Neuron (in vitro differentiated cells): ENCODE results near the gene MARF1.

ENCODE experiments used
- H2AFZ ChIP-seq: one replicate; pipeline ENCODE4 v1.6.1; 2013; ENCODE audit warnings: low read depth, mild to moderate bottlenecking, inconsistent platforms, low read length, moderate library complexity
- H3K27me3 ChIP-seq: one replicate; pipeline ENCODE4 v1.6.1; 2013; ENCODE audit warnings: low read length; ENCODE audit not compliant: insufficient read depth
- H3K36me3 ChIP-seq: one replicate; pipeline ENCODE4 v1.6.1; 2013; ENCODE audit warnings: low read length; ENCODE audit not compliant: insufficient read depth
- H3K4me1 ChIP-seq: one replicate; pipeline ENCODE4 v1.6.1; 2013; ENCODE audit warnings: low read length; ENCODE audit not compliant: insufficient read depth
- H3K4me3 ChIP-seq: 2 replicates; pipeline ENCODE4 v1.5.1; 2013; ENCODE audit warnings: mild to moderate bottlenecking, low read length, moderate library complexity
- H3K9me3 ChIP-seq: one replicate; pipeline ENCODE4 v1.6.1; 2013; ENCODE audit warnings: low read length

Gene MARF1

GRCh38 chr16:15631730-15632409 is 11.1 kb downstream of the MARF1 start:
- peaks cover 84% of the 10 kb centered on the region for H3K36me3 ChIP-seq
- H3K4me1 ChIP-seq, result no peaks in the 10 kb centered on the region
- no peak overlapping the region for H2AFZ ChIP-seq
- no peak overlapping the region for H3K4me3 ChIP-seq
- H3K27me3 ChIP-seq, result no peaks in the 10 kb centered on the region
- no peaks in the 10 kb centered on the region for H3K9me3 ChIP-seq

GRCh38 chr16:15621889-15622288 is 21.1 kb downstream of the MARF1 start:
- Histone ChIP-seq H3K4me3 (no peak overlapping the region), H3K36me3 (peaks cover 85% of the 10 kb centered on the region), H3K4me1 (no peaks in the 10 kb centered on the region), H3K9me3 (no peaks in the 10 kb centered on the region), H2AFZ (no peak overlapping the region), H3K27me3 (no peaks in the 10 kb centered on the region)

- H2AFZ ChIP-seq, result no peak overlapping the region
- H3K4me3 ChIP-seq, result no peak overlapping the region
- H3K4me1 ChIP-seq, result no peaks in the 10 kb centered on the region
- H3K36me3 ChIP-seq, result peaks cover 90% of the 10 kb centered on the region
- no peaks in the 10 kb centered on the region for H3K9me3 ChIP-seq
- no peaks in the 10 kb centered on the region for H3K27me3 ChIP-seq
Observed at GRCh38 chr16:15621456-15621855, 21.5 kb downstream of the MARF1 start.

- Histone ChIP-seq H3K4me3 (no peak overlapping the region), H3K27me3 (no peaks in the 10 kb centered on the region), H3K4me1 (no peaks in the 10 kb centered on the region), H3K9me3 (no peaks in the 10 kb centered on the region), H3K36me3 (peaks cover 91% of the 10 kb centered on the region), H2AFZ (no peak overlapping the region)
Observed at GRCh38 chr16:15620611-15621195, 22.3 kb downstream of the MARF1 start.

- H3K4me3 ChIP-seq, result no peak overlapping the region
- H3K9me3 ChIP-seq, result no peaks in the 10 kb centered on the region
- no peak overlapping the region for H2AFZ ChIP-seq
- H3K4me1 ChIP-seq, result no peaks in the 10 kb centered on the region
- H3K27me3 ChIP-seq, result no peaks in the 10 kb centered on the region
- H3K36me3 ChIP-seq, result peaks cover 83% of the 10 kb centered on the region
Observed at GRCh38 chr16:15618392-15618791, 24.6 kb downstream of the MARF1 start.

GRCh38 chr16:15617901-15618300 is 25.1 kb downstream of the MARF1 start:
- no peaks in the 10 kb centered on the region for H3K27me3 ChIP-seq
- H3K36me3 ChIP-seq, result peaks cover 84% of the 10 kb centered on the region
- H3K4me1 ChIP-seq, result no peaks in the 10 kb centered on the region
- no peak overlapping the region for H3K4me3 ChIP-seq
- H3K9me3 ChIP-seq, result no peaks in the 10 kb centered on the region
- no peak overlapping the region for H2AFZ ChIP-seq

GRCh38 chr16:15616475-15617165 is 26.3 kb downstream of the MARF1 start:
- Histone ChIP-seq H3K36me3 (peaks cover 85% of the 10 kb centered on the region), H3K4me1 (no peaks in the 10 kb centered on the region), H2AFZ (no peak overlapping the region)

GRCh38 chr16:15616012-15616411 is 26.9 kb downstream of the MARF1 start:
- no peaks in the 10 kb centered on the region for H3K27me3 ChIP-seq
- H2AFZ ChIP-seq, result no peak overlapping the region
- H3K4me3 ChIP-seq, result no peak overlapping the region
- H3K9me3 ChIP-seq, result no peaks in the 10 kb centered on the region
- H3K4me1 ChIP-seq, result no peaks in the 10 kb centered on the region
- H3K36me3 ChIP-seq, result peaks cover 83% of the 10 kb centered on the region

More at GRCh38 chr16:15616475-15617165, 26.3 kb downstream of the MARF1 start:
- Histone ChIP-seq H3K27me3 (no peaks in the 10 kb centered on the region), H3K4me3 (no peak overlapping the region), H3K9me3 (no peaks in the 10 kb centered on the region)

- Histone ChIP-seq H3K27me3 (no peaks in the 10 kb centered on the region), H3K4me1 (no peaks in the 10 kb centered on the region), H3K9me3 (no peaks in the 10 kb centered on the region), H2AFZ (no peak overlapping the region), H3K36me3 (peaks cover 82% of the 10 kb centered on the region), H3K4me3 (no peak overlapping the region)
Observed at GRCh38 chr16:15613676-15614075, 29.3 kb downstream of the MARF1 start.

- Histone ChIP-seq H3K9me3 (no peaks in the 10 kb centered on the region), H3K36me3 (peaks cover 80% of the 10 kb centered on the region), H3K4me1 (no peaks in the 10 kb centered on the region), H2AFZ (no peak overlapping the region), H3K27me3 (no peaks in the 10 kb centered on the region), H3K4me3 (no peak overlapping the region)
Observed at GRCh38 chr16:15611610-15612009, 31.3 kb downstream of the MARF1 start.

GRCh38 chr16:15610369-15610871 is 32.5 kb downstream of the MARF1 start:
- Histone ChIP-seq H2AFZ (no peak overlapping the region), H3K4me3 (no peak overlapping the region), H3K27me3 (no peaks in the 10 kb centered on the region), H3K9me3 (no peaks in the 10 kb centered on the region), H3K4me1 (no peaks in the 10 kb centered on the region), H3K36me3 (peaks cover 78% of the 10 kb centered on the region)

- H2AFZ ChIP-seq, result no peak overlapping the region
- peaks cover 83% of the 10 kb centered on the region for H3K36me3 ChIP-seq
- H3K4me3 ChIP-seq, result no peak overlapping the region
Observed at GRCh38 chr16:15609286-15609649, 33.7 kb downstream of the MARF1 start.

More at GRCh38 chr16:15609286-15609649, 33.7 kb downstream of the MARF1 start:
- H3K27me3 ChIP-seq, result no peaks in the 10 kb centered on the region
- H3K9me3 ChIP-seq, result no peaks in the 10 kb centered on the region
- H3K4me1 ChIP-seq, result no peaks in the 10 kb centered on the region
